A549 (cell line): ENCODE data around the gene NFE2L2.

Experiments
- CBX8 ChIP-seq: fragments of 200-600 bp; sonication (generic); IDR thresholded peaks from 2 replicates; pipeline ENCODE4 v1.6.1; 2016
- CHD4 ChIP-seq: fragments of 200-600 bp; sonication (generic); IDR thresholded peaks from 2 replicates; pipeline ENCODE4 v1.6.1; 2016; ENCODE audit warnings: antibody characterized with exemption, mild to moderate bottlenecking, borderline replicate concordance
- EP300 ChIP-seq, 2 experiments: fragments of >200 bp; sonication (Bioruptor Twin); formaldehyde crosslinking; IDR thresholded peaks; 2 replicates in 1 of 2; 3 replicates in 1 of 2; pipeline ENCODE4 v1.6.1; 2016 to 2017
- FOSL2 ChIP-seq, 2 experiments: fragments of 450-650 bp in 1 of 2; fragments of >200 bp in 1 of 2; sonication (Bioruptor Twin) in 1 of 2; formaldehyde crosslinking; IDR thresholded peaks; 2 replicates each; pipeline versions ENCODE4 v1.5.0 to v1.6.1; 2016 to 2020; ENCODE audit warnings: mild to moderate bottlenecking in 1 of 2, moderate library complexity in 1 of 2
- JUN ChIP-seq, 2 experiments: fragments of >200 bp; sonication (Bioruptor Twin); formaldehyde crosslinking; IDR thresholded peaks; 2 replicates in 1 of 2; 3 replicates in 1 of 2; pipeline ENCODE4 v1.6.1; 2016 to 2017
- NFE2L2 ChIP-seq: fragments of 150-350 bp; conservative IDR thresholded peaks from 2 replicates; pipeline ENCODE4 v1.6.1; 2014; ENCODE audit warnings: low read length
- POLR2A ChIP-seq: IDR thresholded peaks from 2 replicates; pipeline ENCODE4 v1.6.1; 2012; ENCODE audit warnings: mild to moderate bottlenecking, low read length
- RNF2 ChIP-seq: fragments of 200-600 bp; sonication (generic); IDR thresholded peaks from 2 replicates; pipeline ENCODE4 v1.6.1; 2016; ENCODE audit warnings: low read depth, mild to moderate bottlenecking, antibody characterized with exemption, moderate library complexity, borderline replicate concordance
- ZFP36 ChIP-seq: fragments of 450-650 bp; IDR thresholded peaks from 2 replicates; pipeline ENCODE4 v1.6.1; 2014; ENCODE audit warnings: borderline replicate concordance; ENCODE audit not compliant: partially characterized antibody
- TF ChIP-seq, protein P1 (sequence below): fragments of >200 bp; sonication (Bioruptor Twin); formaldehyde crosslinking; IDR thresholded peaks from 3 replicates; pipeline ENCODE4 v1.5.1; 2016
- TF ChIP-seq, protein P2 (sequence below): fragments of 200-600 bp; sonication (generic); IDR thresholded peaks from 2 replicates; pipeline ENCODE4 v1.6.1; 2016; ENCODE audit warnings: antibody characterized with exemption, mild to moderate bottlenecking, moderate library complexity

DNA sequence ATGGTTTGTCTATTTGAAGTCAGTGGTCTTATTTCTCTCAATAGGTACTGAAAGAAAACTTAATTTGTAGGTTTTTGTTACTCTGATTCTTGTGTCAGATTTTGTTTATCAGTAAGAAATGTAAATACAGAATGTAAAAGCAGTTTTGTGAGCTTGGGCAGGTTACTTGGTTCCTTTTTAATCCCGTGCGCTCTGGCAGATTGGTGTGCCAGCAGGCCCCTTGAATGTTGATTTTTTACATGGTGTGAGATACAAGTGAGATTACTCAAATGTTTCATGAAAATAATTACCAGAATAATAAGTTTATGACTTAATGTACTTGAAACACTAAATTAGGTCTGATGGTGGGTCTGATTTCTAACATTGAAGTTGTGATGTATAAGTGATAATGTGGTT, 38.6 kb downstream of the NFE2L2 start:
- TF ChIP-seq NFE2L2 (no peak), FOSL2 (IDR thresholded peaks at IDR 0.05) (no peak), FOSL2 (CRISPR knock-in tag; IDR thresholded peaks at IDR 0.05) (no peak), EP300 (IDR thresholded peaks at IDR 0.05) (no peak), CBX8 (no peak), RNF2 (no peak), POLR2A (no peak), JUN (IDR thresholded peaks at IDR 0.05) (no peak), CHD4 (no peak), ZFP36 (no peak)
- TF ChIP-seq, protein P1, sequence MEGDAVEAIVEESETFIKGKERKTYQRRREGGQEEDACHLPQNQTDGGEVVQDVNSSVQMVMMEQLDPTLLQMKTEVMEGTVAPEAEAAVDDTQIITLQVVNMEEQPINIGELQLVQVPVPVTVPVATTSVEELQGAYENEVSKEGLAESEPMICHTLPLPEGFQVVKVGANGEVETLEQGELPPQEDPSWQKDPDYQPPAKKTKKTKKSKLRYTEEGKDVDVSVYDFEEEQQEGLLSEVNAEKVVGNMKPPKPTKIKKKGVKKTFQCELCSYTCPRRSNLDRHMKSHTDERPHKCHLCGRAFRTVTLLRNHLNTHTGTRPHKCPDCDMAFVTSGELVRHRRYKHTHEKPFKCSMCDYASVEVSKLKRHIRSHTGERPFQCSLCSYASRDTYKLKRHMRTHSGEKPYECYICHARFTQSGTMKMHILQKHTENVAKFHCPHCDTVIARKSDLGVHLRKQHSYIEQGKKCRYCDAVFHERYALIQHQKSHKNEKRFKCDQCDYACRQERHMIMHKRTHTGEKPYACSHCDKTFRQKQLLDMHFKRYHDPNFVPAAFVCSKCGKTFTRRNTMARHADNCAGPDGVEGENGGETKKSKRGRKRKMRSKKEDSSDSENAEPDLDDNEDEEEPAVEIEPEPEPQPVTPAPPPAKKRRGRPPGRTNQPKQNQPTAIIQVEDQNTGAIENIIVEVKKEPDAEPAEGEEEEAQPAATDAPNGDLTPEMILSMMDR, result no peak
- TF ChIP-seq, protein P2, sequence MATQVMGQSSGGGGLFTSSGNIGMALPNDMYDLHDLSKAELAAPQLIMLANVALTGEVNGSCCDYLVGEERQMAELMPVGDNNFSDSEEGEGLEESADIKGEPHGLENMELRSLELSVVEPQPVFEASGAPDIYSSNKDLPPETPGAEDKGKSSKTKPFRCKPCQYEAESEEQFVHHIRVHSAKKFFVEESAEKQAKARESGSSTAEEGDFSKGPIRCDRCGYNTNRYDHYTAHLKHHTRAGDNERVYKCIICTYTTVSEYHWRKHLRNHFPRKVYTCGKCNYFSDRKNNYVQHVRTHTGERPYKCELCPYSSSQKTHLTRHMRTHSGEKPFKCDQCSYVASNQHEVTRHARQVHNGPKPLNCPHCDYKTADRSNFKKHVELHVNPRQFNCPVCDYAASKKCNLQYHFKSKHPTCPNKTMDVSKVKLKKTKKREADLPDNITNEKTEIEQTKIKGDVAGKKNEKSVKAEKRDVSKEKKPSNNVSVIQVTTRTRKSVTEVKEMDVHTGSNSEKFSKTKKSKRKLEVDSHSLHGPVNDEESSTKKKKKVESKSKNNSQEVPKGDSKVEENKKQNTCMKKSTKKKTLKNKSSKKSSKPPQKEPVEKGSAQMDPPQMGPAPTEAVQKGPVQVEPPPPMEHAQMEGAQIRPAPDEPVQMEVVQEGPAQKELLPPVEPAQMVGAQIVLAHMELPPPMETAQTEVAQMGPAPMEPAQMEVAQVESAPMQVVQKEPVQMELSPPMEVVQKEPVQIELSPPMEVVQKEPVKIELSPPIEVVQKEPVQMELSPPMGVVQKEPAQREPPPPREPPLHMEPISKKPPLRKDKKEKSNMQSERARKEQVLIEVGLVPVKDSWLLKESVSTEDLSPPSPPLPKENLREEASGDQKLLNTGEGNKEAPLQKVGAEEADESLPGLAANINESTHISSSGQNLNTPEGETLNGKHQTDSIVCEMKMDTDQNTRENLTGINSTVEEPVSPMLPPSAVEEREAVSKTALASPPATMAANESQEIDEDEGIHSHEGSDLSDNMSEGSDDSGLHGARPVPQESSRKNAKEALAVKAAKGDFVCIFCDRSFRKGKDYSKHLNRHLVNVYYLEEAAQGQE, result no peak
